GM19395 (cell line): ENCODE data around the gene POU3F3.

Source experiments
- ATAC-seq: cut with Tn5 transposase; IDR thresholded peaks from one replicate; pipeline ENCODE4 v1.9.1; 2021; ENCODE audit warnings: mild to moderate bottlenecking, moderate library complexity; ENCODE audit not compliant: unreplicated experiment

Gene POU3F3

GRCh38 chr2:104901037-104901881, 47.3 kb downstream of the POU3F3 start:
- ATAC-seq = no peak

GRCh38 chr2:104902317-104902716, 48.4 kb downstream of the POU3F3 start:
- no peak for ATAC-seq
